IPS DF 19.7 (cell line): ENCODE measurements around the gene MGARP.
"Not testable (repeated sequence)": the region's sequence is repeated elsewhere in the genome, so short reads cannot be mapped to it uniquely, and the experiment has no call there.

ENCODE experiments used
- DNase-seq: peaks from one replicate; pipeline ENCODE4 v3.0.0-alpha.2; 2013; ENCODE audit warnings: low read depth, low spot score

Gene MGARP

GRCh38 chr4:139279760-139280620, at the start of gene MGARP:
Gene MGARP, minus strand, starts transcription at chr4:139280225. Its CDS starts 67 bp downstream, at chr4:139280158.
- no peak for DNase-seq

GRCh38 chr4:139329665-139330200, 49.7 kb upstream of the MGARP start:
- DNase-seq = no peak

GRCh38 chr4:139324620-139325019, 44.6 kb upstream of the MGARP start:
- DNase-seq = no peak

- not testable (repeated sequence) for DNase-seq
Measured at GRCh38 chr4:139322541-139322940, 42.5 kb upstream of the MGARP start.

GRCh38 chr4:139322070-139322469, 42.0 kb upstream of the MGARP start:
- not testable (repeated sequence) for DNase-seq

- no peak for DNase-seq
Measured at GRCh38 chr4:139319571-139319970, 39.5 kb upstream of the MGARP start.

GRCh38 chr4:139317635-139318034, 37.6 kb upstream of the MGARP start:
- DNase-seq = no peak

GRCh38 chr4:139316733-139317132, 36.7 kb upstream of the MGARP start:
- no peak for DNase-seq

- DNase-seq = no peak
Measured at GRCh38 chr4:139315221-139315675, 35.2 kb upstream of the MGARP start.

GRCh38 chr4:139314047-139314800, 34.2 kb upstream of the MGARP start:
- no peak for DNase-seq

- not testable (repeated sequence) for DNase-seq
Measured at GRCh38 chr4:139313414-139313813, 33.4 kb upstream of the MGARP start.

GRCh38 chr4:139312552-139313332, 32.7 kb upstream of the MGARP start:
- DNase-seq = no peak

GRCh38 chr4:139311909-139312308, 31.9 kb upstream of the MGARP start:
- no peak for DNase-seq

- DNase-seq = no peak
Measured at GRCh38 chr4:139304920-139305319, 24.9 kb upstream of the MGARP start.

GRCh38 chr4:139301821-139302611, 22.0 kb upstream of the MGARP start, which contains the start of gene NDUFC1:
Gene NDUFC1, minus strand, starts transcription at chr4:139302477. Its CDS starts 6,679 bp downstream, at chr4:139295798.
- no peak for DNase-seq

- peak; percentile 92 for DNase-seq
Measured at GRCh38 chr4:139301113-139301820, 21.2 kb upstream of the MGARP start, which contains the start of gene NAA15. Gene NAA15, plus strand, starts transcription at chr4:139301505. Its CDS starts 273 bp downstream, at chr4:139301778.

- DNase-seq = no peak
Measured at GRCh38 chr4:139300431-139301112, 20.5 kb upstream of the MGARP start.

- DNase-seq = no peak
Measured at GRCh38 chr4:139299536-139299935, 19.5 kb upstream of the MGARP start.

GRCh38 chr4:139297001-139297410, 17.0 kb upstream of the MGARP start:
- no peak for DNase-seq
